HL-60/S4 treated with retinoic acid at 250 ng/mL for 4 days and 3 days (cell line): ENCODE results near the gene MZB1.

Experiments used
- in situ Hi-C: fragments of 300-500 bp; cut with MboI; formaldehyde crosslinking; loops from 2 replicates; pipeline ENCODE4 v1.7.0; 2022; ENCODE audit warnings: low sequenced_read_pairs

Gene MZB1

GRCh38 chr5:139410993-139411828, 21.5 kb upstream of the MZB1 start:
- in situ Hi-C loops = loop anchor here (25.0 kb wide), 1 partner anchor 351 kb away; no protein-coding TSS in a partner anchor

GRCh38 chr5:139410121-139410992, 20.6 kb upstream of the MZB1 start:
- in situ Hi-C loops = loop anchor here (25.0 kb wide), 1 partner anchor 352 kb away; no protein-coding TSS in a partner anchor

DNA sequence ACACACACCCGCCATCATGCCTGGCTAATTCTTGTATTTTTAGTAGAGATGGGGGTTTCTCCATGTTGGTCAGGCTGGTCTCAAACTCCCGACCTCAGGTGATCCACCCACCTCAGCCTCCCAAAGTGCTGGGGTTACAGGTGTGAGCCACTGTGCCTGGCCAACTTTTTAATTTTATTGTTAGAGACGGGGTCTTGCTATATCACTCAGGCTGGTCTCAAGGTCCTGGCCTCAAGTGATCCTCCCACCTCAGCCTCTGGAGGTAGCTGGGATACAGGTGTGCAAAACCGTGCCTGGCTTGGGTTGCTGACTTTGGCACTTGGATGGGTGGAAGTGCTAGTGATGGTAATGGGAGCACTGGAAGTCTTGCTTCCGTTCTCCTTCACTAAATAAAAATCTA, 19.4 kb upstream of the MZB1 start:
- in situ Hi-C loops = loop anchor here (25.0 kb wide), 1 partner anchor 353 kb away; no protein-coding TSS in a partner anchor

- in situ Hi-C loops = loop anchor here (25.0 kb wide), 1 partner anchor 354 kb away; no protein-coding TSS in a partner anchor
These were observed 18.5 kb upstream of the MZB1 start for GRCh38 chr5:139408191-139408590.

DNA sequence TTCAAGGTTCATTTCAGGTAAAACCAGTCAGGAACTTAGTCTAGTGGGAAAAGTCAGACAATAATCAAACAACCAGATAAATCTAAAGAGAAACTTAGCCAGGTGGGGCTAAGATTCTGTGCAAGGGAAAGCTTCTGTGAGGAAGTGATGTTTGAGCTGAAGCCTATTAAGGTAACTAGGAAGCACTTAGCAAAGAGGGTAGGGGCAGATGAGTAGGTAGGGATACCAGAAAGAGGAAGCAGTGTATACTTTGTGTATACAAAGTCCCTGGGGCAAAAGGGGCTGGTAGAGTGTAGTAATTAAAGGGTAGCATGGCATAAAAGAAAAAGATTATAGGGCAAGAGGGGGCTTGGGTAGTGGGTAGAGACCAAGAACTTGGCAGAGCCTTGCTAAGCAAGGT, 17.8 kb upstream of the MZB1 start:
- in situ Hi-C loops = loop anchor here (25.0 kb wide), 1 partner anchor 355 kb away; no protein-coding TSS in a partner anchor

GRCh38 chr5:139406963-139407362, 17.2 kb upstream of the MZB1 start:
- in situ Hi-C loops = loop anchor here (25.0 kb wide), 1 partner anchor 355 kb away; no protein-coding TSS in a partner anchor

DNA sequence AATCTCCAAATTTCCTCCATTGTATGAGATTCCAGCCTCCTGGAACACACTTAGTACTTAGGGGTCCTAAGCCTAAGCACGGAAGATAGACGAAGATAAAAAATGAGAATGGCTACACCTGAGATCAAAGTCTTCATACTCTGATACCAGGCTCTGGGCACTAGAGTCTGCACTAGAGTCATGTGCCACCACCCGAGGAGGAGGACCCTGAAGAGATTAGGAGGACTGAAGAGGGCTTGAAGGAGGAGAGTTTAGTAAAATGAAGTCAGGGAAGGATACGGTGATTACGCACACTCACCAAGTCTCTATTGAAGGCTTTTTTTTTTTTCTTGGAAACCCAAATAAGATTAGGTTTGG, 14.7 kb upstream of the MZB1 start:
- in situ Hi-C loops = loop anchor here (25.0 kb wide), 1 partner anchor 358 kb away; no protein-coding TSS in a partner anchor

- in situ Hi-C loops = loop anchor here (25.0 kb wide), 1 partner anchor 358 kb away; no protein-coding TSS in a partner anchor
These were observed 14.2 kb upstream of the MZB1 start, which contains the start of gene SPATA24 for GRCh38 chr5:139403787-139404483. Gene SPATA24, minus strand, starts transcription at chr5:139404089. Its CDS starts 29 bp downstream, at chr5:139404060.

DNA sequence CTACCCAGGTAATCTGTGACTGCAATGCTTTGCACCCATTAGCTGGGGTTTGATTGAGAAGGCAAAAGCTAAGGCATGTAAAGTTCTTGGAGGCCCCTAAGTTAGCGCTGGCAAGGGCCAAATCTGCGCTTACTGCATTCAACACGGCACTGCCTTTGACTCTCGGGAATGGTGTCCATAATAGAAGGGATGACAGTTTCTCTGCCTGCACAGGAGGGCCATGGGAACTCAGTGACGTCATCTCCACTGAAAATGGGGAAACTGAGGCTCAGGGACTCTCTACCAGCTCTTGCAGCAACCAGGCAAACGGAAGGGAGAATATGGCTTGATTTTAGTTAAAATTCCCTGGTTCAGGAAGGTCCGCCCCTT, 13.7 kb upstream of the MZB1 start:
- in situ Hi-C loops = loop anchor here (25.0 kb wide), 1 partner anchor 359 kb away; no protein-coding TSS in a partner anchor

- in situ Hi-C loops = loop anchor here (25.0 kb wide), 1 partner anchor 360 kb away; no protein-coding TSS in a partner anchor
These were observed 12.9 kb upstream of the MZB1 start for GRCh38 chr5:139402561-139403158.

DNA sequence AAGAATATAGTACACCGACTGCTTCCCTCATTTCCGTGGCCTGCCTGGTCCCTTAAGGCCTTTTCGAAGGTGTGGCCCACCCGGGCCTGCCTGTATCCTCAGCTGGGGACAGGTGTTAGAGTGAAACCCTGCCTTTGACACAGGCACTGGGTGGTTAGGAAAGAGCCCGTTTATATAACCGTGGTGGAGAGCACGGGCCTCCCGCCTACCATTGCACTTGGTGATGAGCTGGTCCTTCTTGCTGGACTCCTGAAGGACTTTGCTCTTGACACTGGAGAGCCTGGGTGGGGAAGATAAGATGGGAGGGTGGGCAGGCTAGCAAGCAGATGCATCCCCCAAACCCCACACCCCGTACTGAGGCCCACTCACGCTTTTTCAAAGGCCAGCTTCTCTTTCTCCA, 11.8 kb upstream of the MZB1 start:
- in situ Hi-C loops = loop anchor here (25.0 kb wide), 1 partner anchor 361 kb away; no protein-coding TSS in a partner anchor

- in situ Hi-C loops = loop anchor here (25.0 kb wide), 1 partner anchor 363 kb away; no protein-coding TSS in a partner anchor
These were observed 9.9 kb upstream of the MZB1 start for GRCh38 chr5:139399501-139400121.

- in situ Hi-C loops = no loop called here
These were observed 8.2 kb upstream of the MZB1 start for GRCh38 chr5:139397921-139398320.

GRCh38 chr5:139396691-139397090, 7.0 kb upstream of the MZB1 start:
- in situ Hi-C loops = no loop called here

GRCh38 chr5:139395844-139396640, 6.3 kb upstream of the MZB1 start:
- in situ Hi-C loops = no loop called here

DNA sequence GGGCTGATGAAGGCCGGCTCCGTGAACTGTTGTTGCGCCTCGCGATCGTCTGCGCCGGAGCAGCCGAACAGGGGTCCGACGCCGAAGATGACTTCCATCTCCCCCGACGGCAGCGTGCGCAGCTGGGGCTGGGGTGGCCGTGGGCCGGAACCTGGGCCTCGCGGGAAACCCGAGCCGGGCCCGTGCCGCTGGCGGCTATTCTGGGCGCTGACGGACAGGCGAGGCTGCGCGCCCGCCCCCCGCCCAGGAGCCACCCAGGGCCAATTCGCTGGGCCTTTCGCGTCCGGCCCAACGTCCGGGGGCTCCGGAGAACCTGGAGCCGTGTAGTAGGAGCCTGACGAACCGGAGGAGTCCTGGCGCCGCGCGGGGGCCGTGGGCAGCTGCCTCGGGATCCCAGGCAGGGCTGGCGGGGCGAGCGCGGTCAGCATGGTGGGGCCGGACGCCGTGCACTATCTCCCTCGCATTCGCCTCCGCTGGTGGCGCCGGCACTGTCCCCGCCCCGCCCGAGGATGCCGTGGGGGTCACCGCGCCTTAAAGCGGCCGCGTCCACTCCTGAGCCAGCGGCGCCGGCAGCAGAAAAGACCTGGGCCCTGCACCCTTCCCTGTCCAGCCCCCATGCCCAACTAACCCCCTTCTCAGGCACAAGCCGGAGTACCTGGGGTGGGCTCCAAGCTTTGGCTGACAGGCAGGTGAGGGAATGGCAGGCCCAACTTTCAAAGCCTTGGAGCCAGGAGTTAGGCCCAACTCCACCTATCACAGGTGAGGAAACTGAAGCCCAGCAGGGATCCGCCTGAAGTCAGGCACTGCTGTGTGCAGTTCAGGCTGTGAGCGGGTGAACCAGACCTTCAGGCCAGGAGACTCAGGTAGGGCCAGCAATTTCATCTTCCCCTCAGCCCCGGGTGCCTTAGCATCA, 5.2 kb upstream of the MZB1 start, which contains the start of gene PROB1:
PROB1 (minus strand) TSS at position 451 of the 913 bp plus-strand sequence; CDS start at position 428, 23 bp downstream.
- in situ Hi-C loops = no loop called here

DNA sequence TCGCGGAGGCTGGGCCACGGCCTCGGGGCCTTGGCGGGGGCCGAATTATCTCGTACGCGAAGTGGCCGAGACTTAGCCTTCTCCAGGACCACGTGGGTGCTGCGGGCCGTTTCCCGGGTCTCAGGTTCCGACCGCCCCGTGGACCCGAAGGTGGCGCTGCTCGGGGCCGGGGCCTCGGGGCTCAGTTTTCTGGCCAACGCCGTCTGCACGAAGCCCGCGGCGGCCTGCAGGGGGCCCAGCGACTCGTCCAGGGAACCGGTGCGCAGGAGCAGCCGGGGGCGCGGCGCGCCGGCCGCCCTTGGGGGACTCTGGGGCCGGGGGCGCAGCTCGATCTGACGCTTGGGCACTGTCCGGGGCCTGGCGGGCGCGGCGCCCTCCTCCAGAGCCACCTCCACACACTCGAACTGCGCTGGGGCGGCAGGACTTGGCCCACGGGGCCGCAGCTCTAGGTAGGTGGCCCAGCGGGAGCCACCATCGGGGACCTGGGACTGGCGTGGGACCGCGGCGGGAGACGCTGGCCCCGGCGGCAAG, 4.5 kb upstream of the MZB1 start:
- in situ Hi-C loops = no loop called here
